Chondrocyte (in vitro differentiated cells): Measurements from ENCODE around the gene RPL36. TPM values are rescaled to one million over a fixed set of nuclear protein-coding genes. Genes with fewer than 3 reads are reported as not detected.

Source experiments
- DNase-seq: peaks from one replicate; pipeline ENCODE4 v3.0.0; 2021; ENCODE audit warnings: mixed read lengths, low spot score
- H3K27ac Mint-ChIP-seq: one replicate; pipeline ENCODE4 v1.8.0; 2021; ENCODE audit warnings: mild to moderate bottlenecking, moderate library complexity, mixed read lengths; ENCODE audit not compliant: unreplicated experiment
- H3K27me3 Mint-ChIP-seq: 2 replicates; pipeline ENCODE4 v1.8.0; 2021; ENCODE audit warnings: low read depth, mixed read lengths
- H3K36me3 Mint-ChIP-seq: 2 replicates; pipeline ENCODE4 v1.8.0; 2021; ENCODE audit warnings: low read depth, mixed read lengths
- H3K4me1 Mint-ChIP-seq: 2 replicates; pipeline ENCODE4 v1.8.0; 2021; ENCODE audit warnings: low read depth, mild to moderate bottlenecking, mixed read lengths
- H3K4me3 Mint-ChIP-seq: one replicate; pipeline ENCODE4 v1.8.0; 2021; ENCODE audit warnings: mild to moderate bottlenecking, moderate library complexity, mixed read lengths; ENCODE audit not compliant: unreplicated experiment
- H3K9me3 Mint-ChIP-seq: 2 replicates; pipeline ENCODE4 v1.8.0; 2021; ENCODE audit warnings: low read depth, mixed read lengths
- long read RNA-seq: library from polyadenylated mRNA; stranded (forward); transcript quantifications from one replicate; pipeline ENCODE4 v2.0.0, GENCODE V29; 2021
- total RNA-seq: library from RNA; stranded (reverse); gene quantifications from 3 replicates; pipeline ENCODE4 v1.2.1, GENCODE V29; 2021
- TF ChIP-seq, protein P1 (sequence below): fragments of 200-600 bp; sonication (generic); IDR thresholded peaks from 2 replicates; pipeline ENCODE4 v1.5.0; 2021; ENCODE audit warnings: antibody characterized with exemption, mild to moderate bottlenecking, moderate library complexity

Gene RPL36
- total RNA-seq, result 537 to 578 TPM (median 548 TPM) in 3 replicates
- long read RNA-seq, transcript RPL36-202 (3 exons, 556 nt), result minor isoform, 23 of 372 reads
- long read RNA-seq, transcript RPL36-201 (4 exons, 707 nt), result major isoform, 342 of 372 reads
- long read RNA-seq, partial matches to known transcripts, result 4 of 372 reads
- long read RNA-seq, other reads (novel, unspliced or antisense), result 3 of 372 reads

DNA sequence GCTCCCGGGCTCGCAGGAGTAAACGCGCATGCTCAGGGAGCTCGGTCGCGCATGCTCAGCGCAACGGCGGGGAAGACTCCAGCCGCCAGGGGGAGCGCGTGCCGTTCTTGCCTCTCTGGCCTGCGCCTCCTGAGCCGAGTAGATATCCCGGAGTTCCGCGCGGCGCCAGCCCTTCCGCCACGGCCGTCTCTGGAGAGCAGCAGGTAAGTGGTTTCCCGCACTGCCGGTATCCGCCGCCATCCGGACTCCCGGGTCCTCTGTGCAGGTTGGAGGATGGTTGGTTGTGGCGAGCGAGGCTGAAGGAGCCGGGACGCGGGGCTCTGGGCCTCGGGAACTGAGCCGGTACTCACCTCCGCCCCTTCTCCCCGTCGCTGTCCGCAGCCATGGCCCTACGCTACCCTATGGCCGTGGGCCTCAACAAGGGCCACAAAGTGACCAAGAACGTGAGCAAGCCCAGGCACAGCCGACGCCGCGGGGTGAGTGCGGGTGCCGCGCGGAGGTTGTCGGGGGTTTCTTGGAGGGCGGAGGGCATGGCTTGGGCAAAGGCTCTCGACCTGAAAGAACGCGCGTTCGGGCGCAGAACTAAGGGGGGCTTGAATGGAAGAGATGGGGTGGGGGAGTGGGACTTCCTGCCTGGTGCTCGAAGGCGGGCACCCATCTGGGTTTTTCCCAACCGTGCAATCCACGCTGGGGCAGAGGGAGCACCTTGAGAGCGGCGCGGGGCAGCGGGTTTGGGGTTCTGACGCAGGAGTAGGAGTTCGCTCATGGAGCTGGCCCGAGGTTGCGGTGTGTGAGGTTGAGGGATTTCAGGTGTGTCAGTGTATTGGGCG lies at the start of gene RPL36:
Gene RPL36 (plus strand): TSS at position 171 of the 830 bp plus-strand sequence. CDS start 213 bp downstream, at position 384.
- peak; percentile 99 for DNase-seq
- Mint-ChIP-seq H3K36me3 (peaks cover 22% of the 10 kb centered on the region), H3K9me3 (no peaks in the 10 kb centered on the region), H3K27me3 (no peaks in the 10 kb centered on the region), H3K27ac (peak within 1 kb of the TSS; percentile 97), H3K4me1 (peaks cover 33% of the 10 kb centered on the region), H3K4me3 (peak within 1 kb of the TSS; percentile 96)
- TF ChIP-seq, protein P1, sequence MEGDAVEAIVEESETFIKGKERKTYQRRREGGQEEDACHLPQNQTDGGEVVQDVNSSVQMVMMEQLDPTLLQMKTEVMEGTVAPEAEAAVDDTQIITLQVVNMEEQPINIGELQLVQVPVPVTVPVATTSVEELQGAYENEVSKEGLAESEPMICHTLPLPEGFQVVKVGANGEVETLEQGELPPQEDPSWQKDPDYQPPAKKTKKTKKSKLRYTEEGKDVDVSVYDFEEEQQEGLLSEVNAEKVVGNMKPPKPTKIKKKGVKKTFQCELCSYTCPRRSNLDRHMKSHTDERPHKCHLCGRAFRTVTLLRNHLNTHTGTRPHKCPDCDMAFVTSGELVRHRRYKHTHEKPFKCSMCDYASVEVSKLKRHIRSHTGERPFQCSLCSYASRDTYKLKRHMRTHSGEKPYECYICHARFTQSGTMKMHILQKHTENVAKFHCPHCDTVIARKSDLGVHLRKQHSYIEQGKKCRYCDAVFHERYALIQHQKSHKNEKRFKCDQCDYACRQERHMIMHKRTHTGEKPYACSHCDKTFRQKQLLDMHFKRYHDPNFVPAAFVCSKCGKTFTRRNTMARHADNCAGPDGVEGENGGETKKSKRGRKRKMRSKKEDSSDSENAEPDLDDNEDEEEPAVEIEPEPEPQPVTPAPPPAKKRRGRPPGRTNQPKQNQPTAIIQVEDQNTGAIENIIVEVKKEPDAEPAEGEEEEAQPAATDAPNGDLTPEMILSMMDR, result peak; percentile 92

DNA sequence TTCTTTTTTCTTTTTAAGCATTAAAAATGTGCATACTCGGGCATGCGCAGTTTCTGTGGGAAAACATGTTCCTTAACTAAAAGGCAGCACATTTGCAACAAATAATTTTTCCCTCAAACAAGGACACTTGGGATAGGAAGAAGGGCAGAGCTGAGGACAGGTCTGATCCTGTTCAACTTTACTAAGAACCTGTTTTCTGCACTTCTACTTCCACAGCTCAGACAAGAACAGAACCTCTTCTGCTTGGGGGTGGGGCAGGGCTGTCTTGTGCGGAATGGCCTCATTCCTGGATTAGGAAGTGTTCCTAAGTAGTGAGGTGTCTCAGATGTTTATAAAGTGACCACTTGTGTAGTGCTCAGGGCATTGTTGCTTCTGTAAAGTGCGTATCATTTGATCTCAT lies 48.9 kb upstream of the RPL36 start:
- Mint-ChIP-seq H3K9me3 (no peaks in the 10 kb centered on the region), H3K4me1 (peaks cover 13% of the 10 kb centered on the region), H3K4me3 (no peak overlapping the region), H3K27me3 (no peaks in the 10 kb centered on the region), H3K27ac (no peak overlapping the region), H3K36me3 (peaks cover 17% of the 10 kb centered on the region)
- DNase-seq, result no peak
- TF ChIP-seq, protein P1, result no peak

DNA sequence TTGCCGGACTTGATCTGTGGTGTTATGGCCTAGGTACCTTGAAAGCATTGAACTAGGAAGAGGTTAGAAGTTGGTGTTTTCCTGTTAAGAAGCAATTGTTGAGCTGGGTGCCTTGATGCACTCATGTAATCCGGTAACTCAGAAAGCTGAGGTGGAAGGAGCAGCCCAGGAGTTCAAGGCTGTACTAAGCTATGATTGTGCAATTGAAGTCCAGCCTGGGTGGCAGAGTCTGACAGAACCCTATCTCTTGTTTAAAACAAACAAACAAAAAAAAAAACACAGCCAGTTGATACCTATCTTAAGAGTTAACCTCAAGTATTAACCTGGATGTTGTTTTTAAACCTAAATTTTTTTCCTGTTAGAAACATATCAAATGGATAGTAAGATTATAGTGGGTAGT lies 47.9 kb upstream of the RPL36 start:
- Mint-ChIP-seq H3K9me3 (no peaks in the 10 kb centered on the region), H3K36me3 (peaks cover 24% of the 10 kb centered on the region), H3K27ac (no peak overlapping the region), H3K4me1 (peaks cover 13% of the 10 kb centered on the region), H3K27me3 (no peaks in the 10 kb centered on the region), H3K4me3 (no peak overlapping the region)
- TF ChIP-seq, protein P1, result no peak
- DNase-seq, result no peak

DNA sequence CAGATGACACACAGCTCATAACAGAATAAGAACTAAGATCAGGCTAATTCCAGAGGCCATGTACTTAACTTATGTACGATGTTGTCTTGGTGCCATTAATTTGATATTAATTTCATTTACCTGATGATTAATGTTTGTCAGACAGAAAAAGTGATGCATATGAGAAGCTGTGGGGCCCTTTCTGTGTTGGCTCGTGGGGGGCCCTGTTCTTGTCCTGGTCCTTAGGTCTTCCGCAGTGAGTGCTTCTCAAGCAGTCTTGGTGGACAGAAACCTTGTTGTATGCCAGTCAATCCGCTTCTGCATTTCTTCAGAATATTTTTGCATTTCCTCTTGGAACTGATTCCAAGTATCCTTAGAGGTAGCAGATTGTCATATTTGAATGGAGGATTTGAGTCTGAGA lies 47.0 kb upstream of the RPL36 start:
- Mint-ChIP-seq H3K27ac (no peak overlapping the region), H3K4me3 (no peak overlapping the region), H3K27me3 (no peaks in the 10 kb centered on the region), H3K36me3 (peaks cover 27% of the 10 kb centered on the region), H3K9me3 (no peaks in the 10 kb centered on the region), H3K4me1 (peaks cover 6% of the 10 kb centered on the region)
- no peak for DNase-seq
- TF ChIP-seq, protein P1, result no peak

DNA sequence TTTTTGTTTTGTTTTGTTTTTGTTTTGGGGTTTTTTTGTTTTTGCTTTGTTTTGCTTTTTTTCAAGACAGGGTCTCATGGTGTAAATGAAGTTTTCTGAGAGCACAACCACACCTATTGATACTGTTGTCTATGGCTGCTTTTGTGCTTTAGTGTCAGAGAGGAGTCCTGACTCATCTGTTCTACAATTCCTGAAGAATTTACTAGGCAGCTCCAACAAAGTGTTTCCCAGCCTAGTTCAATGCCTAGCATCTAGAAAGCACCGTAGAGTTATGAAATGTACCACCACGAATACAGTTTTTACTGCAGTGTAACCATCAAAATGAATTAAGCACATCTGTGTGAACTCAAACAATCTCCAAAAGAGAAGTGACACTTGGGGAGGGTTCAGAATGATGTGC lies 46.1 kb upstream of the RPL36 start:
- H3K4me3 Mint-ChIP-seq, result no peak overlapping the region
- TF ChIP-seq, protein P1, result no peak
- no peaks in the 10 kb centered on the region for H3K9me3 Mint-ChIP-seq
- peak overlapping the region; percentile 59 for H3K27ac Mint-ChIP-seq
- no peak for DNase-seq
- H3K27me3 Mint-ChIP-seq, result no peaks in the 10 kb centered on the region
- H3K4me1 Mint-ChIP-seq, result peaks cover 6% of the 10 kb centered on the region
- peaks cover 31% of the 10 kb centered on the region for H3K36me3 Mint-ChIP-seq
